Measurements from ENCODE around the gene NOTCH1.

Gene NOTCH1

DNA sequence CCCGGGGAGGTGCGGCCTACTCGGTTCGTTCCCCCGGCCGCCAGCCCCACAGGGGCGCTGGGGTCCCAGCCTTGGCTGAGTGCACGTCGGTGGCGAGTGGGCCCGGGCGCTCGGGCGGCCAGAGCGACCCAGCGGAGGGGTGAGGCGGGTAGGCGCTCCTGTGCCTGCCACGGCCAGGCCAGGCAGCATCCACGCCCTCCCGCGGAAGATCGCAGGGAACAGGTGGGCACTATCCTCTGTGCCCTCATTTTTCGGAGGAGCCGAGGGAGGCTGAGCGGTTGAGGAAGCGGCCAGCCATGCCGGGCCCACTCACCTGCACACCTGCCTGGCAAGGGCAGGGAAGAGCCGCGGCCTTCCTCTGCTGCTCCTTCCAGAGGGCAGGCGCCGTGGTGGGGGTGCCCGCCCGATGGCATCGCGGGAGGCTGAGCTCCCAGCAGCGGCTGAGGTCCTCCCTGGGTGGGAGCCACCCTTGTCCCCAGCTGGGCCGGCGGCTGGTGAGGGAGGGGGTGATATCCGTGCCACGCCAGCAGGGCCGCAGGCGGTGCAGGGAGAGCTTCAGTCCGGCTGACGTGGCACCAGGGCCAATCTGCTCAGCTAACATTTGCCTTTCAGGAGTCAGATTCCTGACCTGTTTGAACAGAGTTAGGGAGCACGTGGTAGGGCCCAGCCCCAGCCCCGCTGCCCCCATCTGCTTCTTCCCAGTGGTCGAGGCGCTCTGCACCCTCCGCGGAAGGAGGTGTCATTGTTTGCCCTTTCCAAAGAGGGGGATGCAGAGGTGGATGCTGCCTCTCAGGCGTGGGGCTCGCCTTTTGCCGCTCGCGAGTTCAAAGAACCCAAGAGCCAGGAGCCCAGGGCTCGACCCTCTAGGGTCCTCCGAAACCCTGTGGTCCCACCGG lies 61.4 kb downstream of the NOTCH1 start:
- Histone ChIP-seq H3K27me3 (ENCODE audit: control insufficient read depth in 2 of 2, insufficient read depth in 2 of 2, low read length in 2 of 2) (no peaks in the 10 kb centered on the region), H3K4me1 (ENCODE audit: control insufficient read depth in 2 of 2, insufficient read depth in 2 of 2, low read length in 2 of 2) (peaks cover 22 to 26% of the 10 kb centered on the region in 2 donors), H3K4me3 (ENCODE audit: low read length in 2 of 2) (peak overlapping the region; percentile 74 to 85), H3K27ac (ENCODE audit: low read depth in 2 of 2, low read length in 2 of 2) (peak overlapping the region; percentile 100), H3K9ac (ENCODE audit: low read depth in 1 of 2, low read length in 2 of 2) (peak overlapping the region; percentile 52 to 87), H3K36me3 (ENCODE audit: control insufficient read depth in 2 of 2, insufficient read depth in 2 of 2, low read length in 2 of 2) (peaks cover 0 to 5% of the 10 kb centered on the region in 2 donors), H3K9me3 (ENCODE audit: control insufficient read depth in 2 of 2, low read length in 2 of 2) (no peaks in the 10 kb centered on the region)

DNA sequence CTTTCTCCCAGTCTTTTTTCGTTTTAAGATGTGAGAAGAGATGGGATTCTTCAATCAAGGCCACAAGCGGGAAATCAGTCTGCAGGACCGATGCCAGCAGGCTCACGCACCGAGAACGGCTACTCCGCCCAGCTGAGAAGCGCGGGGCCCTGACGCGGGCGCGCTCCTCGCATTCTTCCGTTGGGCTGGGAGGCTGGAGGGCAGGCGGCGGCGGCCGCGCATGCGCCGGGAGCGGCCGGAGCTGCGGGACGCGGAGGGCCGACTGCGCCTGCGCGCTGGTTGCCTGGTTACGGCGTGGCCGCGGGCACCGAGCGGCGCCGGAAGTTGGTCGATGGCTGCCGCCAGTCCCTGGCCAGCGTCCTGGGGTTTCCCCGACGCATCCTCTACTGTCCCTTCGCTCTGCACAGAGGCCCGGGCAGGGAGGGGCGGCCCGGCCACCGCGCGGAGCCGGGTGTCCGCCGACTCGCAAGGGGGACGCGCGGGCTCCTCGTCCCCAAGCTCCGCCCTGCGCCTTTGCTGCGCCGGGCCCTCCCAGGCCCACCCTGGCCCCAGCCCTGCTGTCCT lies 62.2 kb downstream of the NOTCH1 start:
- Histone ChIP-seq H3K36me3 (ENCODE audit: control insufficient read depth in 2 of 2, insufficient read depth in 2 of 2, low read length in 2 of 2) (peaks cover 0 to 5% of the 10 kb centered on the region in 2 donors), H3K27ac (ENCODE audit: low read depth in 2 of 2, low read length in 2 of 2) (peak overlapping the region; percentile 100), H3K9ac (ENCODE audit: low read depth in 1 of 2, low read length in 2 of 2) (peak overlapping the region; percentile 87 to 95), H3K9me3 (ENCODE audit: control insufficient read depth in 2 of 2, low read length in 2 of 2) (no peaks in the 10 kb centered on the region), H3K27me3 (ENCODE audit: control insufficient read depth in 2 of 2, insufficient read depth in 2 of 2, low read length in 2 of 2) (no peaks in the 10 kb centered on the region), H3K4me3 (ENCODE audit: low read length in 2 of 2) (peak overlapping the region; percentile 74 to 85), H3K4me1 (ENCODE audit: control insufficient read depth in 2 of 2, insufficient read depth in 2 of 2, low read length in 2 of 2) (peaks cover 22 to 26% of the 10 kb centered on the region in 2 donors)

DNA sequence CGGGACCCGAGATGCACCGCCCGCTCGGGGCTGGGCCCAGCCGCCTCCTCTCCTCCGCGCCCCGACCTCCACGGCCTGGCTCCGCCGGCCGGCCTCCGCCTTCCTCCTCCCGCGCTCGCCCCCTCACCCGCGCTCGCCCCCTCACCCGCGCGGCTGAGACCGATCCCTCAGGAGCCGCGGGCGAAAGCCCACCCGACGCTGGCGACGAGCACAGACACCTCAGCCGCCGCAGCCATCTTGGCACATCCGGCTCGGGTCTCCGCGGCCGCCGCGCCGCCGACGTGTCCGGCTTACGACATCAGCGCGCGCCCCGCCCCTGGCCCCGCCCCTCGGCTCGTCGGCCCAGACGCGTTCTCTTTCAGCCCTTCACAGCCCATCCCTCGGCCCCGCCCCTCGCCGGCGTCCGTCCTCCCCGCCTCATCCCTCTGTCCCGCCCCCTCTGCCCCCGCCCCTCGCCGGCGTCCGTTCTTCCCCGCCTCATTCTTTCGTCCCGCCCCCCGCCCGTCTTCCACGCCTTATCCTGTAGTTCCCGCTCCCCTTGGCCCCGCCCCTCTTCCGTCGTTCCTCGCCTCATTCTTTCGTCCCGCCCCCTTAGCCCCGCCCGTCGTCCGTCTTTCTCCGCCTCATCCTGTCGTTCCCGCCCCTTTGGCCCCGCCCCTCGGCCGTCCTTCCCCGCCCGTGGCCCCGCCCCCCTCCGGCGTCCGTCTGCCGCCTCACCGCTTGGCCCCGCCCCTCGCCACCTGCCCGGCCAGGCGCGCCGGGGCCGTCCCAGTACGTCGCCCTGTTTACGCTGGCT lies 62.9 kb downstream of the NOTCH1 start, which contains the start of gene SEC16A:
Gene SEC16A, minus strand, starts transcription at position 248 of the 796 bp plus-strand sequence. CDS start 5,425 bp downstream, outside the sequence.
- H3K36me3 ChIP-seq (ENCODE audit: control insufficient read depth in 2 of 2, insufficient read depth in 2 of 2, low read length in 2 of 2), result peaks cover 0 to 7% of the 10 kb centered on the region in 2 donors
- H3K9ac ChIP-seq (ENCODE audit: low read depth in 1 of 2, low read length in 2 of 2), result peak within 1 kb of the TSS; percentile 96 to 97
- peak within 1 kb of the TSS; percentile 100 for H3K27ac ChIP-seq (ENCODE audit: low read depth in 2 of 2, low read length in 2 of 2)
- no peaks in the 10 kb centered on the region for H3K27me3 ChIP-seq (ENCODE audit: control insufficient read depth in 2 of 2, insufficient read depth in 2 of 2, low read length in 2 of 2)
- peaks cover 21 to 22% of the 10 kb centered on the region in 2 donors for H3K4me1 ChIP-seq (ENCODE audit: control insufficient read depth in 2 of 2, insufficient read depth in 2 of 2, low read length in 2 of 2)
- peak within 1 kb of the TSS; percentile 88 to 96 for H3K4me3 ChIP-seq (ENCODE audit: low read length in 2 of 2)
- H3K9me3 ChIP-seq (ENCODE audit: control insufficient read depth in 2 of 2, low read length in 2 of 2), result no peaks in the 10 kb centered on the region

DNA sequence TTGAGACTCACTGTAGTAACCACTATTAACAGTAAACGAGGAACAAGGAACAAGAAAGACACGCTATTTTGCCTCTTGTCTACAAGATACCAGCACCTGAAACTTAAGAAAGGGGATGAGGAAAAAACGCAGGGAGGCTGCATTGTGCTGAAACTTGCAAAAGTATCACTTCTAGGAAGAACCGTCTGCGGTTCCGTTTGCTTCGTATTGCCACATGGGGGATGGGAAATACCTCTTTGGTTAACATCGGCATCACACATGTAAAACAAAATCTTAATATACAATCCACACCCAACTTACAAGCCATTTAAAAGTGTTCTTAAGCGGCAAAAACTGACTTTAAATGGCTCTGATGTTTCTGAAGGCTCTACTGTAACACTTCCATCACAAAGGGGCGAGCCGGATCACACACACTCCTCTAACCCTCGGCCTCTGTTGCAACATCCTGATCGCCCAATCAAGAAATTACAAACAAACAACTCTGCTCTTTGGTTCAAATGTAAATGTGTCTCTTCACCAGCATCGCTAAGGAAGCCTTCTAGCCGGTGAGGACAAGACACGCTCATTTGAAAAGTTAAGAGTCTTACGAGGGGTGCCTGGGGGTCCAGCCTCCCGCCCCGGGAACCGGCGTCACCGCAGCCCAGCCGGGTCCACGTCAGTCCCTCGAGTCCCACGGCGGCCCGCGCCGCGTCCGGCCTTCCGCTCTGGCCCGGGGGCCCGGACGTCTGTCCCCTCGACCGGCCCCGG lies 63.6 kb downstream of the NOTCH1 start:
- Histone ChIP-seq H3K9ac (ENCODE audit: low read depth in 1 of 2, low read length in 2 of 2) (peak overlapping the region; percentile 96 to 97), H3K9me3 (ENCODE audit: control insufficient read depth in 2 of 2, low read length in 2 of 2) (no peaks in the 10 kb centered on the region), H3K4me3 (ENCODE audit: low read length in 2 of 2) (peak overlapping the region; percentile 88 to 96), H3K36me3 (ENCODE audit: control insufficient read depth in 2 of 2, insufficient read depth in 2 of 2, low read length in 2 of 2) (peaks cover 7 to 13% of the 10 kb centered on the region in 2 donors), H3K27ac (ENCODE audit: low read depth in 2 of 2, low read length in 2 of 2) (peak overlapping the region; percentile 98 to 100), H3K4me1 (ENCODE audit: control insufficient read depth in 2 of 2, insufficient read depth in 2 of 2, low read length in 2 of 2) (peaks cover 21 to 22% of the 10 kb centered on the region in 2 donors), H3K27me3 (ENCODE audit: control insufficient read depth in 2 of 2, insufficient read depth in 2 of 2, low read length in 2 of 2) (no peaks in the 10 kb centered on the region)

DNA sequence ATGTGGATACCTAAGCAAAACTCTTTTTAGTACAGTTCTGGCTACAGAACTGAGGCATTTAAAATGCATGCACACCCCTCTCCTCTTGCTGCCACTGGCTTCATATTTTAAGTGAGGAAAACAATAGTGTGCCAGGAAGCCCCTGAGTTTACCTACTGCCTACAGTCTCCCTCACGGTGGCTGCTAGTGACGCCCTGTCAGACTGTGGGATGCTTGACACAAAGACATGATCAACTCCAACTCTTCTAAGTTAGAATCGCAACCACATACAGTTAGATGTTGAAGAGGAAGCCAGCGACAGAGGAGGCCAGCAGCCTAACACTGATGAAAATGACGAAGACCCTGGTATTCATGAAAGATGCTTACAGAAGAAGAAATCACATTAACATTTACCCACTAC lies 64.3 kb downstream of the NOTCH1 start:
- Histone ChIP-seq H3K27ac (ENCODE audit: low read depth in 2 of 2, low read length in 2 of 2) (peak overlapping the region in 1 of 2 donors; percentile 100), H3K4me3 (ENCODE audit: low read length in 2 of 2) (peak overlapping the region; percentile 88 to 96), H3K36me3 (ENCODE audit: control insufficient read depth in 2 of 2, insufficient read depth in 2 of 2, low read length in 2 of 2) (peaks cover 14 to 20% of the 10 kb centered on the region in 2 donors), H3K9me3 (ENCODE audit: control insufficient read depth in 2 of 2, low read length in 2 of 2) (no peaks in the 10 kb centered on the region), H3K9ac (ENCODE audit: low read depth in 1 of 2, low read length in 2 of 2) (peak overlapping the region; percentile 96 to 97), H3K27me3 (ENCODE audit: control insufficient read depth in 2 of 2, insufficient read depth in 2 of 2, low read length in 2 of 2) (no peaks in the 10 kb centered on the region), H3K4me1 (ENCODE audit: control insufficient read depth in 2 of 2, insufficient read depth in 2 of 2, low read length in 2 of 2) (peaks cover 21 to 22% of the 10 kb centered on the region in 2 donors)

DNA sequence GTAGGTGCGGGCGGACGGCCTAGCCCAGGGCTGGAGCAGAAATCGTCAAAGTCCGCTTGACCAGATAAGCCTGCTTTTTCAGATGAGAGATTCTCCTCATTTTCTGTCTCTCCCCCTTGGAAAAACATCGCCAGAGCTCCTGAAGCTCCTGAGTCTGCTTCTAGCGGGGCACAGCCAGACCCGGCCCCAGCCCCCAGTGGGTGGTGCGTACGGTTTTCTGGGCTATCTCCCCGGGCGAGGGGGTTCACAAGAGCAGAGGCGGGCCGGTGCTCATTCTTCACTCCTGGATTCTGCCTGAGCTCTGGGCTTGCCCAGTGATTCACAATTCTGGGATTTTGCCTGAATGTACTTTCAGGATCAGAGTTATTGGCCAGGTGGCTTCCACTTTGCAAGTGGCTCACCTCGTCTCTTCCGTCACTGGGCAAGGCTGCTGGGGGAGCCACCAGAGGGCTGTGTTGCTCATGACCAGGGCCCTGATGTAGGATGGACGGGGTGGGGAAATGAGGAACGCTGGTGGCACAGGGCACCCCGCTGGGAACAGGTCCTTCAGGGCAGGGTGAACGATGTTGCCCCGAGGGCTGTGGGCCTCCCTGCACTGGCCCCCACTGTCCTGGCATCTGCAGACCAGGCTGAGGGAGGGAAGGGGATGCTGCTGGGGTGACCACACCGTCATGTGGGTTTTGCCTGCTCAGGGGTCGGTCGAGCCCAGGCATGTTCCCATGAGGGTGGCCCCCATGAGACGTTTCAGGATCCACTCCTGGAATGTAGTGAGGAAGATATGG lies 69.3 kb downstream of the NOTCH1 start:
- H3K36me3 ChIP-seq (ENCODE audit: control insufficient read depth in 2 of 2, insufficient read depth in 2 of 2, low read length in 2 of 2), result peaks cover 48 to 67% of the 10 kb centered on the region in 2 donors
- H3K9me3 ChIP-seq (ENCODE audit: control insufficient read depth in 2 of 2, low read length in 2 of 2), result no peaks in the 10 kb centered on the region
- no peak overlapping the region for H3K4me3 ChIP-seq (ENCODE audit: low read length in 2 of 2)
- no peak overlapping the region for H3K27ac ChIP-seq (ENCODE audit: low read depth in 2 of 2, low read length in 2 of 2)
- H3K27me3 ChIP-seq (ENCODE audit: control insufficient read depth in 2 of 2, insufficient read depth in 2 of 2, low read length in 2 of 2), result no peaks in the 10 kb centered on the region
- H3K9ac ChIP-seq (ENCODE audit: low read depth in 1 of 2, low read length in 2 of 2), result no peak overlapping the region
- H3K4me1 ChIP-seq (ENCODE audit: control insufficient read depth in 2 of 2, insufficient read depth in 2 of 2, low read length in 2 of 2), result peaks cover 3% of the 10 kb centered on the region in 2 donors

DNA sequence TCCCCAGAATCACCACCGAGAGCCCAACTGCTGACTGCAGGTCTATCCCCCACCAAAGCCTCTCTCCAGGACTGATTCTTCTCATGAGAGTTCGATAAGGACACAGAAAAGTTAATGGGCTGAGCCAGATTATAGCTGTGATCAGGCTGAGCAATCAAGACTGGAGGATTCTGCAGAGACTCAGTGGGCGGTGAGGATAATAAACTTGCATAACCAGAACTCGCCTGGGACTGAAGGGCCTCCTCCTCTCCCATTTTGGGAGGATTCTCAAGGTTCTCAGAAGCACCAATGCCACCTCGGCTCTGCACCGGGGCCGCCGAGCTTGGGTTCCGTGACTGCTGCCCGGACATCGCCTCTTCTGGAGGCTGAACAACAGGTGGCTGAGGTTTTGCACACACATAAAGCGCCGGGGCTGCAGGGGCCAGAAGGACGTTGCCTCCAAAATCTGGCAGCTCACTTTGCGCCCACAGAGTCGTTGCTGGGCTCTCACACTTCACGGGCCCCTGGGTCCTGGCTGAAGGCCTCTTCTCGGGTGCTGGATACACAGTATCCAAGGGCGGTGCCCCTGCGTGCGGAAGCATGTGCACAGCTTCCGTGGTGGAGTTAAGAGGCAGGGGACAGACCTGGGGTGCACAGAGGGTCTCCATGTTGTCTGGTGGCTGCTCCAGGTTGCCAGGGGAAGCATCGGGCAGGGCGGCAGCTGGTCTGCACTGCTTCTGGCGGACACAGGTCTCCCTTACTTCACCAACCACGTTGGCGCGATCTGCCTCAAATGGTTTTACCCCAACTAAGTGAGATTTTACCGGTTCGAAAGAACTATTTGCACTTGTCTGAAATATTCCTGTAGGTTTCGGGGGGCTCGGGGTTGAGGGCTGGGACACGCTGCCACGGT lies 70.6 kb downstream of the NOTCH1 start:
- Histone ChIP-seq H3K4me1 (ENCODE audit: control insufficient read depth in 2 of 2, insufficient read depth in 2 of 2, low read length in 2 of 2) (no peaks in the 10 kb centered on the region), H3K27ac (ENCODE audit: low read depth in 2 of 2, low read length in 2 of 2) (no peak overlapping the region), H3K27me3 (ENCODE audit: control insufficient read depth in 2 of 2, insufficient read depth in 2 of 2, low read length in 2 of 2) (no peaks in the 10 kb centered on the region), H3K9ac (ENCODE audit: low read depth in 1 of 2, low read length in 2 of 2) (no peak overlapping the region), H3K36me3 (ENCODE audit: control insufficient read depth in 2 of 2, insufficient read depth in 2 of 2, low read length in 2 of 2) (peaks cover 62 to 80% of the 10 kb centered on the region in 2 donors), H3K9me3 (ENCODE audit: control insufficient read depth in 2 of 2, low read length in 2 of 2) (no peaks in the 10 kb centered on the region), H3K4me3 (ENCODE audit: low read length in 2 of 2) (no peak overlapping the region)

DNA sequence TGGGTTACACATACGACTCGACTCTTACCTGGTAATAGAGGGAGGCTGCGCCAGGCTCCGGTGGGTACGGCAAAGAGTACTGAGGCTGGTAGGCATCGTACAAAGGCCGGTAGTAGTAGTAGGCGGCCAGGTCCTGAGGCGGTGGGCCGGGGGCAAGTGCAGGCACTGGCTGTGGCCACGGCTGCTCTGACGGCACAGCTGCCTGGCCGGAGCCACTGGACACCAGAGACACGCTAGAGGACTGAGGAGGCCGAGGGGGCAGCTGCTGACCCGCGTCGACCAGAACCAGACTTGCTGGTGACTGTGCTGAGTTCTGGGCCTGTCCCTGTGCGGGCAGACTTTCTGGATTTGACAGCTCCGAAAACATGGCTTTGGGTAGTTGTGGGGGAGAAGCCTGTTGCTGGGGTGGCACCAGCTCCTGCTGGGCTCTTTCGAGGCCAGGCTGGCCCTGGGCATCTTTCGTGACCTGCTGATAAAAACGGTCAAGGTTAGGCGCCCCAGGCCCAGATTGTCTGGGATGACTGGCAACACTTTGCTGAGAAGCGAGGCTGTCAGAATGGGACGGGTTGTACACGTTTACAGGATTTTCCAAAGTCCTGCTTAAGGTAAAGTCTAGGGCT lies 71.7 kb downstream of the NOTCH1 start:
- no peak overlapping the region for H3K4me3 ChIP-seq (ENCODE audit: low read length in 2 of 2)
- H3K4me1 ChIP-seq (ENCODE audit: control insufficient read depth in 2 of 2, insufficient read depth in 2 of 2, low read length in 2 of 2), result no peaks in the 10 kb centered on the region
- peaks cover 68 to 85% of the 10 kb centered on the region in 2 donors for H3K36me3 ChIP-seq (ENCODE audit: control insufficient read depth in 2 of 2, insufficient read depth in 2 of 2, low read length in 2 of 2)
- no peak overlapping the region for H3K9ac ChIP-seq (ENCODE audit: low read depth in 1 of 2, low read length in 2 of 2)
- no peak overlapping the region for H3K27ac ChIP-seq (ENCODE audit: low read depth in 2 of 2, low read length in 2 of 2)
- H3K9me3 ChIP-seq (ENCODE audit: control insufficient read depth in 2 of 2, low read length in 2 of 2), result no peaks in the 10 kb centered on the region
- H3K27me3 ChIP-seq (ENCODE audit: control insufficient read depth in 2 of 2, insufficient read depth in 2 of 2, low read length in 2 of 2), result no peaks in the 10 kb centered on the region

Measured in mucosa of rectum (tissue), 2 donors.